GM21526 (cell line): ENCODE data around the gene DMP1.
A peak's percentile ranks its signal among the peaks of the same experiment; 100 is the strongest.

ENCODE experiments used
- ATAC-seq: cut with Tn5 transposase; IDR thresholded peaks from one replicate; pipeline ENCODE4 v1.9.1; 2021; ENCODE audit warnings: moderate library complexity; ENCODE audit not compliant: unreplicated experiment, low FRiP score

DMP1 gene

DNA sequence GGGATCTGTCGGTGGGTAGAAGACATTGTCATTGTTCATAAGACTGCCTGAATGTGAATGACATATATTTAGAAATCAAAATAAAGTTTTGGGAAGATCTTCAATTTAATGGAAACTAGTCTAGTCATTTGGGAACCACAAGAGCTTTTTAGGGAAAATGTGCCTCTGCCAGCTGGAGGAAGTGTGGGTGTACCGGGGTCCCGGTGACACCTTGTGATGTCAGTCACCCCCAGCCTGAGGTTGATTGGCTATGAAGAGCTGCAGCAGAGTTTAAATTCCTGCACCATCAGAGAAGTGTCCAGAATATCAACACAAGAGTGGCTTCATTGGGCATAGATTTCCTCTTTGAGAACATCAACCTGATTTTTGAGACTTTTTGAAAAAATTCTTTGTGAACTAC, at the start of gene DMP1:
Gene DMP1, plus strand, starts transcription at position 301 of the 400 bp plus-strand sequence. CDS start 6,213 bp downstream, outside the sequence.
- no peak for ATAC-seq

- ATAC-seq = no peak
Observed at GRCh38 chr4:87601361-87601760, 48.7 kb upstream of the DMP1 start.

GRCh38 chr4:87608229-87608628, 41.9 kb upstream of the DMP1 start, which contains the start of gene DSPP:
Gene DSPP, plus strand, starts transcription at chr4:87608529. Its CDS starts 2,380 bp downstream, at chr4:87610909.
- no peak for ATAC-seq

DNA sequence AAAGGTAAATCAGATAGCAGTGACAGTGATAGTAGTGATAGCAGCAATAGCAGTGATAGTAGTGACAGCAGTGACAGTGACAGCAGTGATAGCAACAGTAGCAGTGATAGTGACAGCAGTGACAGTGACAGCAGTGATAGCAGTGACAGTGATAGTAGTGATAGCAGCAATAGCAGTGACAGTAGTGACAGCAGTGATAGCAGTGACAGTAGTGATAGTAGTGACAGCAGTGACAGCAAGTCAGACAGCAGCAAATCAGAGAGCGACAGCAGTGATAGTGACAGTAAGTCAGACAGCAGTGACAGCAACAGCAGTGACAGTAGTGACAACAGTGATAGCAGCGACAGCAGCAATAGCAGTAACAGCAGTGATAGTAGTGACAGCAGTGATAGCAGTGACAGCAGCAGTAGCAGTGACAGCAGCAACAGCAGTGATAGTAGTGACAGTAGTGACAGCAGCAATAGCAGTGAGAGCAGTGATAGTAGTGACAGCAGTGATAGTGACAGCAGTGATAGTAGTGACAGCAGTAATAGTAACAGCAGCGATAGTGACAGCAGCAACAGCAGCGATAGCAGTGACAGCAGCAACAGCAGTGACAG, 35.7 kb upstream of the DMP1 start:
- no peak for ATAC-seq

DNA sequence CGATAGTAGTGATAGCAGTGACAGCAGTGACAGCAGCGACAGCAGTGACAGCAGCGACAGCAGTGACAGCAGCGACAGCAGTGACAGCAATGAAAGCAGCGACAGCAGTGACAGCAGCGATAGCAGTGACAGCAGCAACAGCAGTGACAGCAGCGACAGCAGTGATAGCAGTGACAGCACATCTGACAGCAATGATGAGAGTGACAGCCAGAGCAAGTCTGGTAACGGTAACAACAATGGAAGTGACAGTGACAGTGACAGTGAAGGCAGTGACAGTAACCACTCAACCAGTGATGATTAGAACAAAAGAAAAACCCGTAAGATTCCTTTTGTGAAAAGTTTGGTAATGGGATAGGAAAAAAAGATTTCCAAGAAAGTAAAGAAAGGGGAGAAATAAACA, 33.8 kb upstream of the DMP1 start:
- no peak for ATAC-seq

- no peak for ATAC-seq
Observed at GRCh38 chr4:87620086-87620485, 30.0 kb upstream of the DMP1 start.

- ATAC-seq = no peak
Observed at GRCh38 chr4:87620491-87620890, 29.6 kb upstream of the DMP1 start.

- no peak for ATAC-seq
Observed at GRCh38 chr4:87622303-87622702, 27.8 kb upstream of the DMP1 start.

- no peak for ATAC-seq
Observed at GRCh38 chr4:87624698-87625097, 25.4 kb upstream of the DMP1 start.

DNA sequence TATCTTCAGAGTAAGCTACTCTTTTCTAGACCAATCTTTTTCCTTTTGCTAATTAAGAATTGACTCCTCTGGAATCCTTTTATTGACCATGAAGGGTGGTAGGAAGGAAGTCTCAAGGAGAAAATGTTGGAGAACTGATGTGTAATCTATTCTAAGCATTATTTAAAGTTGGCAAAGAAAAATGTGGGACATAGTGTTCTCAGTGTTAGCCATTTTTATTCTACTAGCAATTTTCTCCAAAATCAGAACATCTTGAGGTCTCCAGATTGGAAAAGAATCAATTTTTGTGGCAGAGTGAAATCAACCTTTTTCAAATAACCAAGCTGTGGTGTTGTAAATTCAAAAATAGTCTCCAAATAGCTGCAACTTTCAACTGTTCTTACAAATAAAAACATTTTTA, 18.4 kb upstream of the DMP1 start:
- no peak for ATAC-seq

- no peak for ATAC-seq
Observed at GRCh38 chr4:87632469-87632868, 17.6 kb upstream of the DMP1 start.

- no peak for ATAC-seq
Observed at GRCh38 chr4:87633243-87633642, 16.8 kb upstream of the DMP1 start.

DNA sequence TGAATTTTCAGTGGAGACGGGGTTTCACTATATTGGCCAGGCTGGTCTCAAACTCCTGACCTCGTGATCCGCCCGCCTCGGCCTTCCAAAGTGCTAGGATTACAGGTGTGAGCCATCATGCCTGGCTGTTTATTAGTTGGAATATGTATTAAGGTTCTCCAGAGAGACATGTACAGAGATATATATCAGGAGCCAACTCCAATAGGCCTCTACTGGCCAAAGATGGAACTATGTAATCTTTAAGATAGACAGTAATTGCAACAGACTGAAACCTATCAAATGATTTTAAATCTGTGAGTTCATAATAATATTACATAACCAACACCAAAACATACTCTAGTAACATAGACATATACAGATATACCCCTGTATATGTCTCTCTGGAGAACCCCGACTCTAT, 5.8 kb upstream of the DMP1 start:
- ATAC-seq = no peak

- ATAC-seq = no peak
Observed at GRCh38 chr4:87650938-87651337, 858 bp downstream of the DMP1 start.

DNA sequence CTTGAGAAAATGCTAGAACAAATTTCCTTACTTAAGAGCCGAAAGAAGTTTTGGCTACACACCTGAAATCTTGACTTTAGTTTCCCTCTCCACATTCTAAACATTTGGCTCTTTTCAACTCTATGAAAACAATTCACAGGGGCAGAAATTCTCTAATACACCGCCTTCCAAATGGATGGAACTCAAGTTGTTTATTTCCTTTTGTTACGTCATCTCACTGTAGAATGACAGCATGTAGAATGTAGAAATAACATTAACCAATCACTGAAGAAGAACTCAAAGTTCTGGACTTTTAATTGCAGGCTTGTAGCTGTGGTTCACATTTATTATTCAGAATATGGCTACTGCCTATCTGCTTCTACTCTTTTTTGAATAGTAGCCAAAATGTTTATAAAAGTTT, 1.9 kb downstream of the DMP1 start:
- no peak for ATAC-seq

- ATAC-seq = no peak
Observed at GRCh38 chr4:87654487-87655044, 4.5 kb downstream of the DMP1 start.

DNA sequence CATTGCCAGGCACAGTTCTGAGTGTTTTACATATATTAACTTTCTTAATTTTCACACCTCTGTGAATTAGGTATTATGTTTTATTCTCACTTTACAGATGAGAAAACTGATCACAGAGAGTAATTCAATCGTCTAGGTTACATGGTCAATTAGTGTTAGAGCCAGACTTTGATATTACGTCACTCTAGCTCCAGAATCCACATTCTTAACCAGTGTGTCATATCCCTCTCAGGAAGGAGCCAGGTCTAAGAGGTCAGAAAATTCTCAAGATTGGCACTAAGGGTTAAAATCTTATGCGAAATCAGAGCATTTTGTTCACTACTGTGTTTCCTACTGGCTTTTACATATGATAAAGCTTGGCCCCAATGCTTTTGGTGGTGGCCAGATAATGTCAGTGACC, 7.4 kb downstream of the DMP1 start:
- ATAC-seq = no peak

GRCh38 chr4:87659247-87659931, 9.3 kb downstream of the DMP1 start:
- no peak for ATAC-seq

DNA sequence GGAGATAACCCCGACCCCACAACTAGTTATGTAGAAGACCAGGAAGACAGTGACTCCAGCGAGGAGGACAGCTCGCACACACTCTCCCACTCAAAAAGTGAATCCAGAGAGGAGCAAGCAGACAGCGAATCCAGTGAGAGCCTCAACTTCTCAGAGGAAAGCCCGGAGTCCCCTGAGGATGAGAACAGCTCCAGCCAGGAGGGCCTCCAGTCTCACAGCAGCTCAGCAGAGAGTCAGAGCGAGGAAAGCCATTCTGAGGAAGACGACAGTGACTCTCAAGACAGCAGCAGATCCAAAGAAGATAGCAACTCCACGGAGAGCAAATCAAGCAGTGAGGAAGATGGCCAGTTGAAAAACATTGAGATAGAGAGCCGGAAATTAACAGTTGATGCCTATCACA, 12.8 kb downstream of the DMP1 start:
- no peak for ATAC-seq

DNA sequence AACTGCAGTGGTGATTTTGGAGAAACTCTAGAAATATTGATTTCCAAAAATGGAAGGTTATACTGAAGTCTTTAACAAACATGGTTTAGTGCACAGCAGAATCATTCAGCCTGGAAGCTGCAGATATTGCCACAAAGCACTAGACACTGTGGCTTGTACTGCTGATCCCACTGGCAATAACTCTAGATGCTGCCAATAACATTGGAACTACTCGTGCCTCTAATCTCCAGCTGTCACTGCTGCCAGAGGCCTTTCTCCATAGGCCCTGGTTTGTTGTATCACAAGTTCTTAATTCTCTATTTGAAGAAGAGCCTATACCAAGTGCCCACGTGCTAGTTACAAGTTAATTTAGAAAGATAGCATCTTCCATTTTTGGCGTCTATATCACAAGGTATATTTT, 19.3 kb downstream of the DMP1 start:
- ATAC-seq = no peak

DNA sequence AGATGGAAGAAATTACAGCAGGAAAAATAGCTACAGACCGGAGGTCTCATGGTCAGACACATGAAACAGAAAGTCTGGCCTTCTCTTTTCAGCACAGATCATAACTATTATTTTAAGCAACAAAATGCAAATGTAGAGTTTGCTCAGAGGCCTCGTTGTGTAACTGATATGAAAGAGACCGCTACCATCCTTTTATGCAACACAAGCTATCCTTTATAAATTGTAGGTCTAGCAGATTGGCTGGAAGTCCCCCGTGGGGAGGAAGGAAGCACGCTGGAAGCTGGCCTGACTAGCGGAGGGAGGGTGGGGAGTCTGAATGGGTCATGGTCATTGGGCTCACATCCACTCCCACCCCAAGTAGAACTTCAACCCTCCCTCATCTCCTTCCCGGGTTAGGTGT, 27.7 kb downstream of the DMP1 start:
- peak; percentile 79 for ATAC-seq
